ENCODE results near the gene FOXR1. TPM values are rescaled to one million over a fixed set of nuclear protein-coding genes. Genes with fewer than 3 reads are reported as not detected.

FOXR1 gene
- total RNA-seq, 4 donors from 2014 or later, result not detected

DNA sequence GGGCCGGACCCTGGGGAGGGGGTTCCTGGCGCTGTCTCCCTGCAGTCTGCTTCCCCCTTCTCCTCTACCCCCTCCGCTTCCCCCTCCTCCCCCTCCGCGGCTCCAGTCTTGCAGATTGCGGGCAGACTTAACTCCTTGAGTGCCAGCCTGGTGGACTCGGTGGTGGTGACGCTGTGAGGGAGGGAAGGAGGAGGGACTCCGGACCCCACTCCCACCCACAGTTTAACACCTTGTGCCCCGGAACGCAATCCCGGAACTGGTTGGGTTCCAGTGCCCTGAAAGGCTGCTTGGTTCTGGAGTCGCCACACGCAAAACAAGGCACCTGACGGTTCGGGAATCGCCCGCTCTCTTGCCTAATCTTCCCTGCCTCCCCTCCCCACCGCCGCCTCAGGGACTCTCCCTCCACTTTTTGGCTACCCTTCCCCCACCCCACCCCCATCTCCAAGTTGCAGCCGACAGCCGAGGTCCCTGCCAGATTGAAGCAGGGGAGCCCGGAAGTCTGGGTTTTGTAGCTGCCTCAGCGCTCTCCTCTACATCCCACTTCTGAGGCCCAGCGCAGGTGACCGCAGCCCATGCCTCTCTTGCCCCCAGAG, 42.0 kb upstream of the FOXR1 start:
- intact Hi-C loops (cut with DNase I), result loop anchor here (1.0 to 5.0 kb wide), 4 partner anchors 22 to 239 kb away; no protein-coding TSS in a partner anchor
- H3K4me3 ChIP-seq, result peak overlapping the region; percentile 62 to 86 (median 76)
- H3K9me3 ChIP-seq, result no peaks in the 10 kb centered on the region
- peak; percentile 96 for DNase-seq (ENCODE audit: extremely low spot score)
- TF ChIP-seq, protein P1, sequence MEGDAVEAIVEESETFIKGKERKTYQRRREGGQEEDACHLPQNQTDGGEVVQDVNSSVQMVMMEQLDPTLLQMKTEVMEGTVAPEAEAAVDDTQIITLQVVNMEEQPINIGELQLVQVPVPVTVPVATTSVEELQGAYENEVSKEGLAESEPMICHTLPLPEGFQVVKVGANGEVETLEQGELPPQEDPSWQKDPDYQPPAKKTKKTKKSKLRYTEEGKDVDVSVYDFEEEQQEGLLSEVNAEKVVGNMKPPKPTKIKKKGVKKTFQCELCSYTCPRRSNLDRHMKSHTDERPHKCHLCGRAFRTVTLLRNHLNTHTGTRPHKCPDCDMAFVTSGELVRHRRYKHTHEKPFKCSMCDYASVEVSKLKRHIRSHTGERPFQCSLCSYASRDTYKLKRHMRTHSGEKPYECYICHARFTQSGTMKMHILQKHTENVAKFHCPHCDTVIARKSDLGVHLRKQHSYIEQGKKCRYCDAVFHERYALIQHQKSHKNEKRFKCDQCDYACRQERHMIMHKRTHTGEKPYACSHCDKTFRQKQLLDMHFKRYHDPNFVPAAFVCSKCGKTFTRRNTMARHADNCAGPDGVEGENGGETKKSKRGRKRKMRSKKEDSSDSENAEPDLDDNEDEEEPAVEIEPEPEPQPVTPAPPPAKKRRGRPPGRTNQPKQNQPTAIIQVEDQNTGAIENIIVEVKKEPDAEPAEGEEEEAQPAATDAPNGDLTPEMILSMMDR (IDR thresholded peaks at IDR 0.05), result no peak
- peak; percentile 25 to 48 for TF ChIP-seq POLR2AphosphoS5 (IDR thresholded peaks at IDR 0.05)
- H3K4me1 ChIP-seq, result peaks cover 34 to 56% (median 54%) of the 10 kb centered on the region in 4 donors
- no peaks in the 10 kb centered on the region for H3K36me3 ChIP-seq
- peak overlapping the region; percentile 90 to 99 (median 96) for H3K27ac ChIP-seq (replicated peaks in 1 of 4)
- WGBS, result 0% methylated on average over 21 of the region's 26 CpGs
- H3K27me3 ChIP-seq, result no peaks in the 10 kb centered on the region

DNA sequence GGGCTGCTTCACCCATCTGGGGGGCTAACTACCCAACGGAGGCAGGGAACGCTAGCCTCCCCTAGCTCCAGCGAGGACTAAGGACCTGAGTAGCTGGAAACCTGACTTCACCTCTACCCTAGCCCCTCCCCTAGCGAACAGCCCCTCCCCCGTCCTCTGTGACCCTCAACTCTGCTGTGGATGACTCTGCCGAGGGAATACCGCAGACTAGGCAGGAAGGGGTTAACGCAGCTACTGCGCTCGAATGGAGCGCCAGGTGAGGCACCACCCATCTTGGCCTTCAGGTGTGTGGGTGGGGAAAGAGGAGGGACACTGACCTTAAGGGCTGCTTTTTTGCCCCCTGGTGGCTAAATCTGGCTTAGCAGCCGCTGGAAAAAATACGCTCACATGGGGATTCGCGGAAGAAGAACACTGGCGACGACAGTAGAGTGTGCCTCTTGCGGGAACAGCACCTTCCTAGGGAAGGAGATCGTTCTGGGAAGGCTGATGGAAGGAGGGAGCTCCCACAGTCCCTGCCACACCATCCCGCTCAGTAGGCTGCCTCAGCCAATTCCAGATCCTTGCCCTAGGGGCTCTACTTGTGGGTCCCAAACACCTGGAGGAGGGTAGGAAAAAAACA, 41.4 kb upstream of the FOXR1 start:
- Histone ChIP-seq H3K36me3 (no peaks in the 10 kb centered on the region), H3K9me3 (no peaks in the 10 kb centered on the region), H3K4me3 (peak overlapping the region; percentile 62 to 86 (median 76)), H3K4me1 (peaks cover 34 to 56% (median 54%) of the 10 kb centered on the region in 4 donors), H3K27ac (replicated peaks in 1 of 4) (peak overlapping the region; percentile 90 to 99 (median 96)), H3K27me3 (no peaks in the 10 kb centered on the region)
- DNase-seq (ENCODE audit: extremely low spot score), result peak; percentile 97
- WGBS, result 0% methylated on average over 12 of the region's 20 CpGs
- intact Hi-C loops (cut with DNase I), result loop anchor here (1.0 to 5.0 kb wide), 4 partner anchors 23 to 239 kb away; no protein-coding TSS in a partner anchor
- TF ChIP-seq, protein P1 (IDR thresholded peaks at IDR 0.05), result peak; percentile 98 to 99 (median 99)
- TF ChIP-seq EP300 (IDR thresholded peaks at IDR 0.05), result no peak
- no peak for TF ChIP-seq POLR2A (IDR thresholded peaks at IDR 0.05; ENCODE audit: low read depth)
- TF ChIP-seq POLR2AphosphoS5 (IDR thresholded peaks at IDR 0.05), result peak; percentile 48 to 68

GRCh38 chr11:118931571-118931970, 40.0 kb upstream of the FOXR1 start:
- Histone ChIP-seq H3K4me1 (peaks cover 26 to 49% (median 46%) of the 10 kb centered on the region in 4 donors), H3K27me3 (no peaks in the 10 kb centered on the region), H3K27ac (replicated peaks in 1 of 4) (no peak overlapping the region), H3K9me3 (no peaks in the 10 kb centered on the region), H3K36me3 (no peaks in the 10 kb centered on the region), H3K4me3 (no peak overlapping the region)
- intact Hi-C loops (cut with DNase I), result loop anchor here (2.0 to 5.0 kb wide), 3 partner anchors 34 to 241 kb away; no protein-coding TSS in a partner anchor
- TF ChIP-seq EP300 (IDR thresholded peaks at IDR 0.05) (no peak), POLR2A (IDR thresholded peaks at IDR 0.05; ENCODE audit: low read depth) (no peak), POLR2AphosphoS5 (IDR thresholded peaks at IDR 0.05) (no peak)
- TF ChIP-seq, protein P1 (IDR thresholded peaks at IDR 0.05), result no peak
- no peak for DNase-seq (ENCODE audit: extremely low spot score)

DNA sequence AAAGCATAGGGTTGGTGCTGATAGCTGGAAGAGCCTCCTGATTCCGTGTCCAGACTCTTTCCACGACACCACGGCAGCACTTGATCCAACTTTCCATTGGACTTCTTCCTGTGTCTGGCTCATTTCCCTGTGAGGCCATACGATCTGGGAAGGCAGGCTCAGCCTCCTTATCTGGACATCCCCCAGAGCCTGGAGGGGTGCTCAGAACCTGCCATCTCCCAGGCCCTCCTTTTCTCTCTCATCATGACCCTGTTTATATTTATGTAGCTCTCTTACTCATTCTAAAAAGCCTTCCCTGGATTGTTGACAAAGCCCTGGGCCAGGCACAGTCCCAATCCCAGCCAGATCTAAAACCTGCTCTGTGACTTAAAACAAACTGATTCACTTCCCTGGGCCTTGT, 38.1 kb upstream of the FOXR1 start:
- TF ChIP-seq EP300 (IDR thresholded peaks at IDR 0.05) (no peak), POLR2AphosphoS5 (IDR thresholded peaks at IDR 0.05) (peak in 1 of 2 donors; percentile 62), POLR2A (IDR thresholded peaks at IDR 0.05; ENCODE audit: low read depth) (no peak)
- TF ChIP-seq, protein P1 (IDR thresholded peaks at IDR 0.05), result no peak
- H3K36me3 ChIP-seq, result no peaks in the 10 kb centered on the region
- no peaks in the 10 kb centered on the region for H3K9me3 ChIP-seq
- 8% methylated on average over 4 of the region's 4 CpGs for WGBS
- peaks cover 15 to 30% (median 27%) of the 10 kb centered on the region in 4 donors for H3K4me1 ChIP-seq
- H3K27ac ChIP-seq (replicated peaks in 1 of 4), result peak overlapping the region; percentile 41 to 80 (median 70)
- no peaks in the 10 kb centered on the region for H3K27me3 ChIP-seq
- intact Hi-C loops (cut with DNase I), result loop anchor here (5.0 kb wide), 2 partner anchors 36 to 146 kb away; no protein-coding TSS in a partner anchor
- DNase-seq (ENCODE audit: extremely low spot score), result no peak
- no peak overlapping the region for H3K4me3 ChIP-seq
